PC-3 (cell line): Measurements from ENCODE around the gene SNTB2.

Source experiments
- CTCF ChIP-seq: fragments of 300-600 bp; sonication (generic); conservative IDR thresholded peaks from 2 replicates; pipeline ENCODE4 v1.5.1; 2017; ENCODE audit warnings: antibody characterized with exemption, low read depth, mild to moderate bottlenecking, low read length
- EZH2 ChIP-seq: fragments of 300-600 bp; sonication (generic); IDR thresholded peaks from one replicate; pipeline ENCODE4 v1.6.1; 2017; ENCODE audit warnings: antibody characterized with exemption, mild to moderate bottlenecking, low read length; ENCODE audit not compliant: unreplicated experiment
- EZH2phosphoT487 ChIP-seq: fragments of 300-600 bp; sonication (generic); IDR thresholded peaks from 2 replicates; pipeline ENCODE4 v1.6.1; 2018; ENCODE audit warnings: mild to moderate bottlenecking, antibody characterized with exemption, low read length, borderline replicate concordance

GRCh38 chr16:69237296-69237695 lies 50.3 kb downstream of the SNTB2 start:
- no peak for TF ChIP-seq CTCF
- no peak for TF ChIP-seq EZH2
- no peak for TF ChIP-seq EZH2phosphoT487
